Pancreas (tissue), 10 donors: ENCODE data around the gene ANTKMT. TPM values are rescaled to one million over a fixed set of nuclear protein-coding genes. Genes with fewer than 3 reads are reported as not detected.

ENCODE experiments used
- ATAC-seq, 4 donors: fragments of 200-7000 bp; cut with Tn5 transposase; one replicate each; pipeline versions ENCODE4 v1.8.0 to v1.9.1; 2020; ENCODE audit warnings: mild to moderate bottlenecking in 4 of 4, moderate library complexity in 4 of 4
- DNase-seq, 6 donors: peaks; one replicate each; pipeline ENCODE4 v3.0.0-alpha.2; 2020
- FAIRE-seq: peaks from 2 replicates; lab custom pipeline; 2012; peaks lifted over from hg19 to GRCh38; lab: Jason Lieb, UNC
- H3K27ac ChIP-seq, 4 donors: fragments of 200-600 bp; sonication (generic); 1 replicate in 3 of 4; 2 replicates in 1 of 4; pipeline versions ENCODE4 v1.5.0 to v1.8.0; 2020
- H3K27me3 ChIP-seq, 4 donors: fragments of 200-600 bp; one replicate each; pipeline ENCODE4 v1.8.0; 2021
- H3K36me3 ChIP-seq, 3 donors: fragments of 200-600 bp; sonication (generic) in 1 of 3; one replicate each; pipeline versions ENCODE4 v1.5.0 to v1.8.0; 2020 to 2021
- H3K4me1 ChIP-seq, 3 donors: fragments of 200-600 bp; one replicate each; pipeline ENCODE4 v1.8.0; 2021
- H3K4me3 ChIP-seq, 4 donors: fragments of 200-600 bp; sonication (generic) in 2 of 4; one replicate each; pipeline versions ENCODE4 v1.5.0 to v1.8.0; 2020 to 2021
- H3K9me3 ChIP-seq, 4 donors: fragments of 200-600 bp; one replicate each; pipeline ENCODE4 v1.8.0; 2021
- CTCF ChIP-seq, 4 donors: fragments of 200-600 bp; sonication (generic) in 3 of 4; IDR thresholded peaks; one replicate each; pipeline versions ENCODE4 v1.5.0 to v1.8.0; 2021; ENCODE audit warnings: antibody characterized with exemption in 4 of 4
- WGBS, 2 donors: extraction: QIAGEN DNeasy Blood & Tissue Kit; methylation state at CpG; one replicate each; pipeline ENCODE4 v1.1.7; 2013; 5-methylcytosine and 5-hydroxymethylcytosine counted together
- intact Hi-C, 3 donors: fragments of 100-400 bp; cut with DNase I; formaldehyde crosslinking; loops; one replicate each; pipeline versions ENCODE4 v1.11.1 to v1.14.2; 2022
- polyA plus RNA-seq, 2 donors: library from polyadenylated mRNA; stranded (reverse); fragments of 200-250 nt; gene quantifications; one replicate each; pipeline ENCODE4 v1.2.3, GENCODE V29; 2013
- total RNA-seq, 6 donors: library from RNA; stranded (reverse); fragmentation: NEBNext Ultra II Directional in 4 of 6; extraction: Animal tissue kit (Norgen Biotek cat#: 25700) in 4 of 6; gene quantifications; one replicate each; pipeline versions ENCODE4 v1.2.1 to v1.2.4, GENCODE V29; 2021 to 2023
- donor health status: healthy with polysubstance abuse.
- donor health status: DM: no; HTN: no; CAD: no; lungs with moderate emphysema.
- donor health status: DM: no; HTN: no; CAD: no.
- donor health status: control.
- donor health status: control.
- donor health status: Bipolar disorder and iron deficiency.
- donor health status: DM: yes; HTN: yes; CAD: no.
- donor health status: DM: no; HTN: no; CAD: no.
- donor health status: DM: no; HTN: no; CAD: no.
- donor health status: DM: yes; HTN: yes; CAD: no.

Gene ANTKMT
- total and polyA plus RNA-seq, 8 donors = 12.2 to 41.7 (median 22.1) TPM

GRCh38 chr16:726438-727290 lies 5.7 kb downstream of the ANTKMT start, which contains the start of the genes CCDC78 and HAGHL:
CCDC78 (minus strand) TSS chr16:726443; CDS start chr16:726367, 76 bp downstream.
HAGHL (plus strand) TSS chr16:727106; CDS start chr16:727510, 404 bp downstream.
- intact Hi-C loops = no loop called here

GRCh38 chr16:727291-727977 lies 6.5 kb downstream of the ANTKMT start:
- Histone ChIP-seq H3K4me3 (peak overlapping the region; percentile 14 to 49 (median 22)), H3K9me3 (no peaks in the 10 kb centered on the region), H3K36me3 (peaks cover 0 to 6% (median 0%) of the 10 kb centered on the region in 3 donors), H3K4me1 (peaks cover 9 to 16% (median 14%) of the 10 kb centered on the region in 3 donors), H3K27me3 (no peaks in the 10 kb centered on the region), H3K27ac (no peak overlapping the region)
- DNase-seq (peak in 4 of 6 donors; percentile 5 to 84 (median 56)), ATAC-seq (peak in 2 of 4 donors; percentile 3 to 8), FAIRE-seq (no peak)
- TF ChIP-seq CTCF (IDR thresholded peaks at IDR 0.05) = no peak
- WGBS, 2 donors = 0 to 1% methylated on average over 48 to 61 of the region's 61 CpGs
- intact Hi-C loops = no loop called here

More at GRCh38 chr16:726438-727290, 5.7 kb downstream of the ANTKMT start, which contains the start of the genes CCDC78 and HAGHL:
- Histone ChIP-seq H3K27me3 (no peaks in the 10 kb centered on the region), H3K4me1 (peaks cover 9 to 19% (median 15%) of the 10 kb centered on the region in 3 donors), H3K9me3 (no peaks in the 10 kb centered on the region), H3K36me3 (no peaks in the 10 kb centered on the region), H3K27ac (no peak within 1 kb of the TSS), H3K4me3 (peak within 1 kb of the TSS; percentile 14 to 49 (median 22))
- DNase-seq = peak in 4 of 6 donors; percentile 50 to 84 (median 74)
- 1 to 2% methylated on average over 38 to 88 of the region's 88 CpGs for WGBS, 2 donors
- peak in 3 of 4 donors; percentile 21 to 62 (median 28) for ATAC-seq
- TF ChIP-seq CTCF (IDR thresholded peaks at IDR 0.05) = no peak
- FAIRE-seq = no peak

GRCh38 chr16:728131-728889 lies 7.4 kb downstream of the ANTKMT start:
- no peak for TF ChIP-seq CTCF (IDR thresholded peaks at IDR 0.05)
- intact Hi-C loops = no loop called here
- Histone ChIP-seq H3K9me3 (no peaks in the 10 kb centered on the region), H3K4me1 (peaks cover 9 to 16% (median 14%) of the 10 kb centered on the region in 3 donors), H3K27ac (no peak overlapping the region), H3K27me3 (no peaks in the 10 kb centered on the region), H3K4me3 (peak overlapping the region in 3 of 4 donors; percentile 10 to 49 (median 30)), H3K36me3 (peaks cover 0 to 12% (median 0%) of the 10 kb centered on the region in 3 donors)
- DNase-seq (peak in 5 of 6 donors; percentile 30 to 84 (median 53)), ATAC-seq (peak; percentile 20 to 59 (median 57)), FAIRE-seq (no peak)
- WGBS, 2 donors = 1% methylated on average over 26 to 80 of the region's 80 CpGs

- Histone ChIP-seq H3K4me1 (peaks cover 9 to 16% (median 14%) of the 10 kb centered on the region in 3 donors), H3K27me3 (no peaks in the 10 kb centered on the region), H3K27ac (no peak overlapping the region), H3K36me3 (peaks cover 0 to 19% (median 0%) of the 10 kb centered on the region in 3 donors), H3K4me3 (no peak overlapping the region), H3K9me3 (no peaks in the 10 kb centered on the region)
- FAIRE-seq = no peak
- WGBS, 2 donors = 49 to 57% methylated on average over 53 to 55 of the region's 55 CpGs
- DNase-seq = peak in 5 of 6 donors; percentile 7 to 79 (median 46)
- intact Hi-C loops = no loop called here
- ATAC-seq = no peak
- TF ChIP-seq CTCF (IDR thresholded peaks at IDR 0.05) = no peak
Observed at GRCh38 chr16:728890-729744, 8.2 kb downstream of the ANTKMT start.
